HG03575 (cell line): ENCODE results near the gene VSTM2L.

Experiments
- ATAC-seq: cut with Tn5 transposase; IDR thresholded peaks from one replicate; pipeline ENCODE4 v1.9.1; 2021; ENCODE audit not compliant: unreplicated experiment, insufficient number of reproducible peaks, low FRiP score; ENCODE audit errors: extremely low read depth

VSTM2L gene

DNA sequence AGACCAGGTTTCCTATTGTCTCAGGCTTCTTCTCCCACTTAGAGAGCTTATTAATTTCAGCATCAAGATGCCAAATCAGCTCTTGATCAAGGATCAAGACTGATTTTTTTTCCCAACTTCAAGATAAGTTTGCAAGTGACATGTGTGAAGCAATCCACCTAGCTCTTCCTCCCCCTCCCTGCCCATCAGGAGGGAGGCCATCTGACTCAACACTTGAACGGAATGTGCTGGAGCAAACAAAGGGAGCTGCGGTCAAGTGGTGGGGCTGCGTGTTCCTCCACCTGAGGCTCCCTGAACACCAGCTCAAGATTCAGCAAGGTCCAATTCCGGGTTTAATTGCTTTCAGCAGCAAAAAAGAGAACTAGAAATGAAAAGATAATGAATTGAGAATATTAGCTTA lies 91.6 kb downstream of the VSTM2L start:
- ATAC-seq, result no peak
